Measurements from ENCODE around the gene HINT2.

The HINT2 gene

DNA sequence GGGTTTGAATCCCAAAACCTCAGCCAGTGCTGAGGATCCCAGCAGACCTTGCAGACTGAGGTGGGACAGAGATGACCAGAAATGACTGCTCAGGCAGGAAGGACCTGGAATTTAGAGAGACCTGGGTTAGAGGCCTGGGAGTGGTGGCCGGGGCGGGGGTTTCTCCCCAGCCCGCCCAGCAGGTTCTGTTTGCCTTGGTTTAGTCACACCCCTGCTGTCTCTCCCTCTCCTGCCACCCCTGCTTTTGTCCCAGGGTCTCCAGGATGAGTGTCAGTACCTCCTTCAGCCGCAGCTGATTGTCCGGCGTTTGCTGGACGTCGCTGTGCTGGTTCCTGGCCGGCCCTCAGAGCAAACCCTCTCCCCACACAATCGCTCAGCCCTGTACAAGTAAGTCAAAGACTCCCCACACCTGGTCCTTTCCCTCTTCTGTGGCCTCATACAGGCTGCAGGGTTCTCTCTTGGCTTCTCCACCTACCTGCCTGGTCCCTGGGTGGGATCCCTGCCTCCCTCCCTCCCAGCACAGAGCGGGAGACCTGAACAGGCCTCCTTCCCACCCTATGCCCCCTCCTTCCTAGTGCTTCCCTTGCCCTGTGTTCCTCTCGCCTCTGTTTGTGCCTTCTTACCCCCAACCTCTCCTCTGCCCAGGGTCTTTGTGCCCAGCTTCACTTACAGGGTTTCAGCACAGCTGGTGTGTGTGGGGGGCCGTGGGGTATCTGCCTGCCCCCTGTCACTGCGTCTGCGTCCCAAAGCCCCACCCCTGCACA lies 26.2 kb upstream of the HINT2 start:
- DNase-seq, result no peak

DNA sequence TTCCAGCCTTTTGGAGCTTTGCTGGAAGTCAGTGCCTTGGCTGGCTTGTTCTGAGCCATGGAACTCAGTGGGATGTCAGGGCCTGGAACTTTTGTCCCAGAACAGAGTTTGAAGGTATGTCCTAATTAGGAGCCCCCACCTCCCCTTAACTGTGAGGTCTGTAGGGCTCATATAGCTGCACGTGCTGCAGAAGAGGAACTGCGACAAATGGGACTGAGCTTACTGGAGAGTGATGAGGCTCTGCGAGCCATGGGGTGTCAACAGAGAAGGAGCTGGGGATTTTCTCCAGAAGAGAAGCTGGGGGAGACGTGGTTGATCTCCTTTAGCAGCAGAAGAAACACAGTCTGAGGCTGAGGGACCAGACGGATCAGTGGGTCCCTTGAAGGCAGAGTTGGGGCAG lies 25.1 kb upstream of the HINT2 start:
- no peak for DNase-seq

DNA sequence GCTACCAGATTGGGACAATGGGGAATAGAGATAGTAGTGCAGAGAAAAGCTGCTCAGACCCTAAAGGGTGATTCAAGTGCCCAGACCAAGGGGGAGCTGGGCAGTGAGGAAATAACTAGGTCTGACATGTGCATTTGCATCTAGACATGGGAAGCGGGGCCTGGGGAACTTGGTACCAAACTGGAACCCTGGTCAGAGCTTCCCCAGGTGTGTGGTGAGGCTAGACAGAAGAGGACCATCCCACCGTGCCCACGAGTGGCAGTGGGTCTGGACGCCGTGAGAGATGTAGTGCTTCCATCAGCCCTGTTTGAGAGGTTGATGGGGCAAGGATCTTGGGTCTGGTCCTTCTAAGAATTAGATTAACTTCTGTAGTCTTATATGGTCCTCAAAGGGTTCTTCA lies 21.8 kb upstream of the HINT2 start:
- no peak for DNase-seq

DNA sequence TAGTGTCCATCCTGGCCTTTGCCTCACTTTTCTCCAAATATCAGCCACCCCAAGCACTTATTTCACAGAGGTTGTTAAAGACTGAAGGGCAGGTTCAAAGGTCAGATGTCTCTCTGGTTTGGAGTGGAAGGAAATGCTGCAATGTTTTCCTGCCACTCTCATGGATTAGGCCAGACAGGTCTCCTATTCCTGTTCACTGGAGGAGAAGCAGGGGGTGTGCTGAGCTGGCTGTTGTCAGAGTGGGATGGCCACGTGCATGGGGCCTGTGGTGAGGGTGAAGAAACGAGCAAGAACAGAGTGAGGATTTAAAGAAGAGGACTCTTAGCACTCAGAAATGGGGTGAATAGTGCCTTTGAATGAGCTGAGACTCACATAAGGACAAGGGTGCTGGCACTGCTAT lies 20.9 kb upstream of the HINT2 start:
- no peak for DNase-seq

DNA sequence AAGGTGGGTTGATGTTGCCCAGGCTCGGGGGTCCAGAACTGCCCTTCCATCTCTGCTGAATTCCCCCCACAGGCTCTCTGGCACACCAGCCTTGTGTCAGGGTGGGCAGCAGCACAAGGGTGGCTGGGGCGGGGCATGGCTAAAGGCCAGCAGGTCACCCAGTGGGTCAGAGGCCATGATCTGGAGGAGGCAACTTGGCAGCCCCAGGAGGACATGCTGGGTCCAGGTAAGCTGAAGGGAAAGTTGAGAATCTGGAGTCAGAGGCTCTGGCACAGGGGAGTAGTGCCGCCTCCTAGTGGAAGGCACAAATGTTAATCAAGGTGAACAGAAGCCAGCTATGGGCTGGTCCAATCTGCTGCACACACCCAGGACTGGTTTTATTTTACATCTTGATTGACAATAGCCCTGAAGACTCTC lies 20.4 kb upstream of the HINT2 start:
- no peak for DNase-seq

DNA sequence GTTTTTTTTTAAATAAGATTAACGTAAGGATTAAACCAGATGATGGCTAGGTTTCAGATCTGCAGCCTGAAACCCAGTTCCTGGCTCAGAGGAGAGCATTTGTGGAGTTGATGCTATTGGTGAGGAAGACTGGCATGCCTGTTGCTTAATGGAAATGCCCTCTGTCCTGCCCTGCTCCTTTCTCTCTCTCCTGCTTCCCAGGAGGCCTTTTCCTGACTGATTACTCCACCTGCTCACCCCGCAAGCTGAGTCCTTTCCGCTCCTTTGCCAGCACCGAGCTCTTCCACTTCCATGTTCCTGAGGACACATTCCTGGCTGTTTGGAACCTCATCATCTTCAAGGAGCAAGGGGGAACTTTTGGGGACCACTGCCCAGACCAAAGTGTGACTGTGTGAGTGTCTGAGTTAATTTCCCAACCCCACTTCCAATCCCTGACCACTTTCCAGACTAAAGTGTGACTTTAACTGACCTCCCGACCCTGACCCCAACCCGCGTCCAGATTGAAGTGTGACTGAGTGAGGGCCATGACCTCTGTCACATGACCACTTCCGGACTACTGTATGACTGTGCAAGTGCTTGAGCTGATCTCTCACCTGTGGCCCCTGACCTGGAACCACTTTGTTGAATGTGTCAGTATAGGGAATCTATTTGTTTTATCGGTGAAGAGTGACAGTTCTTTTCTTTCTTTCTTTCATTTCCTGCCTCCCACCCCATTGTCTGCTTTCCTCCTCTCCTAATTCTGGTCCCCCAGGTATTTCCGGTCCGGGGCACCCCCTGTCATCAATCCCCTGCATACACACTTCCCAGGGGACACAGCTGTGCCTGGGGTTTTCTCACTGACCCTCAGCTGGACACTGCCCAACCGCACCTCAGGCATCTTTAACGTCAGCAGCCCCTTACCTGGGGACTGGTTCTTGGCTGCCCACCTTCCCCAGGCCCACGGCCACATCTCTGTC lies 19.7 kb upstream of the HINT2 start:
- DNase-seq, result no peak

DNA sequence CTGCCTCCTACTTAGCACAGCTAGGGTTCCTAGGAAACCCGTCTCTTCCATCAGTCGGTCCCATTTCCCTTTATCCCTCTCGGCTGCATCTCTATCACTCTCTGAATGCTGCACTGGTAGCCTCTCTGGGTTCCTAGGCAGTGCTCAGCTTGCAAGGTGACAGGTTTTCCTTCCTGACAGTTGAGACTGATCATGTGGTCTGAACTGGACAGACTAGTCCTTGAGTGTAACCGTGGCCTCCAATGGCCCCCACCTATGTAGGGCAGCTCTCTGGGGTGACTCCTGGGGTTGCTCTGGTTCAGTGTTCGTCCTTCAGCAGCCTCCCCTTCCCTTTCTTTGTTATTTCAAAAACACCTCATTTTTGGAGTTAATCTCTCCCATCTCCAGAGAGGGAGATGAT lies 18.0 kb upstream of the HINT2 start:
- DNase-seq, result no peak

DNA sequence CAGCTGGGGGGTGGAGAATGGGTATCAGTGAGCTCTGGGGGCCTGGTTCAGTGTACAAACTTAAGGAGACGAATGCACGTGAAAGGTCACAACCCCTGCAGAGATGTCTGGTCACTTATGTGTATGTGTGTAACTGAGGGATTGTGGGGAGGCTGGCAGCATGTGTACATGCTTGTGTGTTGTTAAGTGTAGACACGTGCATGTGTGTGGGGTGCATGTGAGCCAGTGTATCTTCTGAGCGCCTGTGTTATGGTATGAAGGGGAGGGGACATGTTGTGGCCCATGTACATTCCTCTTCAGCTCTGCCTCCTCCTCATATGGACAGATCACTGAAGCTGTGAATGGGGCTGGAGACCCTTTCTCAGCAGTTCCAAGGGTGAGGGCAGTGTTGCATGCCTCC lies 16.2 kb upstream of the HINT2 start:
- DNase-seq, result no peak

DNA sequence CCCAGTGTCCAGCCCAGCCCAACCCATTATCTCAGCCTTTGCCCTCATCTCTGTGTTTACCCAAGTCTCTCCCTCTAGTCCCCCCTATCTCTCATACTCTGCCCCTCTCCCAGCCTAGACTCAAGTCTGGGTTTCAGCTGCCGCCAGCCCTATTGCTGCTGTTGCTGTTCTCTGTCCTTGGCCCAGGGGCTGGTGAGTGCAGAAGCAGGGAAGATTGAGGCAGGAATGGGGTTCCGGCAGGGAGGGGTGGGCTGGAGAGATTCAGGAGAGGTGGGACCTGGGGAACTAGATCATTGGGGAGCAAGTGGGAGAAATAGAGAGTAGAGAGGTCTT lies 14.9 kb upstream of the HINT2 start:
- DNase-seq, result no peak

DNA sequence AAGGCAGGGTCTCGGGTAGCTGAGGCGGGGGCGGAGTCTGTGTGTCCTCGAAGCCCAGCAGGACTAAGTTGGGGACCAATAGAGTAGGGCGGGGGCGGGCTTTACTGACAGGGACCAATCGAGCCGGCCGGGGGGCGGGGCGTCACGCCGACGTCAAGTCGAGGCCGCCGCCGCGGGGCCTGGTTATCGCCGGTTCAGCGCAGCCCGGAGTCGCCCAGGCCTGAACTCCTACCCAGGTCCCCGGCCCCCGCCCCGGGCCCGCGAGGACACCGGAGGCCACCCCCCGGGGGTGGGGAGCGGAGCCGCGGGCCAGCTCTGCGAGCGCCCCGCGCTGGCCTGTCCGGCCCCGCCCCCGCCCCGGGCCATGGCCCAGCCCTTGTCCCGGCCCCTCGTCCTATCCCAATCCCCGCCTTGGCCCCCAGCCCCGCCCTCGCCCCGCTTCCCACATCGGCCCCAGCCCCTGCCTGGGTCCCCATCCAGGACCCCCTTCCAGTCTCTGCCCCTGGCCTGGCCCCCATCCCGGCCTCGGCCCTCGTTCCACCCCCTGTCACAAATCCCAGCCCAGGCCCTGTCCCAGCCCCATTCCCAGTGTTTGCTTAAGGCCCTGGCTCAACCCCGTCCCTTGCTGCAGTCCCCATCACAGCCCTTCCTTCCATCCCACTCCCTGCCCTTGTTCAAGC lies 14.4 kb upstream of the HINT2 start, which contains the start of gene TMEM8B:
TSS of gene TMEM8B (plus strand) at position 145 of the 680 bp plus-strand sequence. CDS start at position 365, 220 bp downstream.
- peak; percentile 88 for DNase-seq

DNA sequence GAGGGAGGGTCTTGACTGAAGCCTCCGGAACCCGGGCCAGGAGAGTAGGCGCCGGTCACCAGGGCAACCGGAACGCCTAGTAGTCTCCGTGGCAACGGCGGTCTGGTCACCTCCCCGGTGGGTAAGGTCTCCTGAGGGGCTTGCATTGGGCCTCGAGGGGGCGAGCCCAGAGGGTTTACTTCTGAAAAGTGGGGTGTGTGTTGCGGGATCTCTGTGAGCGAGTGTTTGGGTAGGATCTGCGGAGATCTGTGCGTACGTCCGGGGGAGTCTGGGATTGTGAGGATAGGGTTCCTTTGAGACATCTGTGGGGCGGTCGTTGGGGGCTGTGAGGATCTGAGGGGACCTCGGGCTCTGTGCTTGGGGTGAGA lies 13.9 kb upstream of the HINT2 start, which contains the start of gene FAM221B:
TSS of gene FAM221B (minus strand) at position 17 of the 368 bp plus-strand sequence. CDS start 2,571 bp downstream, outside the sequence.
- DNase-seq, result no peak

DNA sequence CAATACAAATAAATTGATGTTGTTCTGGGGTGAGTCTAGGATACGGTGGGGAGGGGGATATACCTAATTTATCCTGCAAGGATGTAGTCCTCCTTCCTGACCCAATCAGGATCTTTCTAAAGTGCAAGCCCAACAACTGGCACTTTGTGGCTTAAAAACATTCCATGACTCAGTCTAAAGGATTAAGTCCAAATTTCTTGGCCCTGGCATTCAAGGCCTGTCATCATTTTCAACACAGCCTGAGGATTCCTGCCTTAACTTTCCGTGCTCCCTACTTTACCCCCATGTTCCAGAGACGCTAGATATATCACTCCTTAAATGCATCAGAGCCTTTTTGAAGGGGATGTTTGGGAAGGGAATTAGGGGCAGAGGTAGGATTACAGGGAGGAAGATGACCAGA lies 12.6 kb upstream of the HINT2 start:
- DNase-seq, result no peak

DNA sequence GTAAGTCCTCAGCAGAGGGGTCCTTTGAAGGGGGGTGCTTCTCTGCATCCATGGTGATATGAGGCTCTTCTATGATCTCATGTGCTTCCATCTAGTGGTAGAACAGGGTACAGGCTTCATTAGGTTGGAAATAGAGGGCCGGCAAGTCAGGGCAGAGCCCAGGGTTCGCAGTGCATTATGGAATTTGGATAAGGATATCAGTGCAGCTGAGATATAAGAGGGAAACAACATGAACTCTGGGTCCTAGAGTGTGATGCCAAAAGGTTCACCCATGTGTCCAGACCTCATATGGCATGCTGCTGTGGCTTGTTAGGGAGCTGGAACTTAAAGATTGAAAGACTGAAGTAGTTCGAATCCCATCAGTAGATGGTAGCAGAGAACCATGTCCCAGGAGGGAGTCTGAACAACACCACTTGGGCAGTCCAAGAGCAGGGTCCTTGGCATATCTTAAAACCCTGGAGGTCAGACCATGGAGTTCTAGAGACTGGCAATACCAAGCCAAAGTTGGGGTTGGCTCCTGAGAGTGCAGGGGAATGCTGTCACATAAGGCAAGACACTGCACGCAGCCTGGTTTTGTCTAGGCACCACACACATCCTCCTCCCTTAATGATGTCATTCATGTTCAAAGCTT lies 11.3 kb upstream of the HINT2 start:
- DNase-seq, result peak; percentile 84

DNA sequence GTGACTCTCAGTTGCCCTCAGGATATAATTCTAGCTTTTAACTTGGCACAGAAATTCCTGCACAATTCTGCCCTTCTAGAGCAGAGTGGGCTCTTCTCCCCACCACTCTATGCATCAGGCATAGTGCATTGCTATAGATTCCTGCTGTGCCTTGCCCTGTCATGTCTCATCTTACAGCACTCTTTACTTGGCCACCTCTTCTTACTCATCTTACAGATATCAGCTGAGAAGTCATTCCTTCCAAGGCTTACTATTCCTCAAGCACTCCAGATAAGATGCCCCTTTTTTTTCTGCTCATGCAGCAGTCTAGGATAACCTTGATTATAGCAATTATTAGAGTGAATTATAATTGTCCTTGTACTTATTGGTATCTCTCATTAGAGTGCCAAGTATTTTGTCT lies 8.1 kb upstream of the HINT2 start:
- no peak for DNase-seq

DNA sequence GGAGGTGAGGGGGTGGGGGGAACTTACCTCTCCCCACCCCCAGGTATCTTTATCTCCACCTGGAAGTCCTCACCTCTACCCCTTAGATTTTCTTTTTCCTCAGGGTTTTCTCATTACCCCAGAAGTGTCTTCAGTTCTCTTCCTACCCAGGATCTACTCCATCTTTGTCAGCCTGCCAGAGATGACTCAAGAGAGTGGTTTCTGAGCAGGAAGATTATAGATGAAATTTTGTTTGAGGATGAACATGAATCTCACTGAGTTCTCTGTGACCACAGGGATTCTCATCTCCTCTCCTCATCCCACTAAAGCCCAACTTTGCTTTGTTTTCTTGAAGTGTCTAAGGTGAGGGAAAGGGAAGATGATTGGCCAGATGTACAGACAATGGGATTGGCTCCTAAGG lies 5.2 kb upstream of the HINT2 start:
- no peak for DNase-seq

DNA sequence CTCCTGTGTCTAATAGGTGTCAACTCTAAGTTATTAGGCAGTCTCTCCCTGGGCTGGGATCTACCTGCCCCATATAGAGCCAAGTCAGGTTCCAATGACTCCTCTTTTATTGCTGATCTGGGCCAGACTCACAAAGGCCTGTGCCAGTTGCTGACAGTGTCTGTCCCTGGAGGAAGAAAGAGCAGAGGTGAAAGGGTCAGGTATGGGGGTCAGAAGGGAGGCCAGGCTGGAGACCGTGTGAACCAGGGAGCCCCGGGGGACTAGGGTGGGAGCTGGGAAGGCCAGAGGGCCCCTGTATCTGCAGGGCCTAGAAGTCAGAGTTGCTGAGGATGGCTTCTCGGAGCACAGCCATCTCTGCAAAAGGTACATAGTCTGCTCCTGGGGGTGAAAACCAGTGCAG lies 3.5 kb upstream of the HINT2 start:
- no peak for DNase-seq

DNA sequence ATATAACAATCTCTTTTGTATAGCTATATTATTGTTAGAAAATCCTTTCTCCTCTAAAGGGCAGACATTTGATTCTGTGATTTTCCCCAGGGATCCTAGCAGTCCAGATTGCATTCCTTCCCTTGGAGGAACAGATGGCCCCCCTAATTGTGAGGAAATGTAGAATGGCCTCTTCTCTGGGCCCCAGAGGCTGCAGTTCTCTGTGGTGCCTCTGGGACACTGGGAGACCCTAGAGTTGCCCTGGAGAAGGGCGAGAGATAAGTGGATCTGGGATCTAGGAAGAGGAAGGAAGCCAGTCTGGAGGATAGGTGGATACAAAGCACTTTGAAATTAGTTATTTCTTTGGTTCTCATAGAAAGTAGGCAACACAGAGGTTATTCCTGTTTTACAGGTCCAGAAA lies 1.9 kb upstream of the HINT2 start:
- DNase-seq, result peak; percentile 51

DNA sequence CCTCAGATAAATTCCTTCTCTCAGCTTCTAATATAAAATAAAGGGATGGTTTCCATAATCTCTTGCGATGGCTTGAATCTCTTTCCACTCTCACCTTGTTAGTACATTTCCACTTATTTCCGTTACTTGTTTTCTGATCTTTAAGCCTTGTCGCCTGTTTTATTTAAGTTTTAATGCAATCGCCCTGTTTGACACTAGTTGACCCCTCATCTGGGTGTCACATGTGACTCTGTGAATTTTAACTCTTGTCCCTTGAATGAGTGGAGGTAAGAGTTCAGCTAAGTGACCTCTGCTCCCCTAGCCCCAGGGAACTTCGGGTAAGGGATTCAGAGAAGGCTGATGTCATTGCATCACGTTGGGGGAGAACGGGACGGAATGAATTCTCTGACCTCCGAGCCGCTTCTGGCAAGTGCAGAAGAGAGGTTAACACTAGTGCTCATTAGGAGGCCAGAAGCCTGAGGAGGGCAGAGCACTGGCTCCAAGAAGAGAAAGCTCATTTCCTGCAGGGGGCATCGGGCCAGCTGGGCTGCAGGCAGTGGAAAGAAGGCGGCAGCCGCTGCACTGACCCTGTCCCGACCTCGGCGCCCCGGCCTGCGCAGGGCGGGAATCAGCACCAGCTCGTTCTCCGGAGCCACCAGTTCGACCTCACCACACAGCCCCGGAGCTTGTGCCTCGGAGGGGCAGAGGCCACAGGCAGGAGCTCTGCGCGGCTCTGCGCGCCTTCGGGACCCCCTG lies 569 bp downstream of the HINT2 start:
- peak; percentile 32 for DNase-seq

DNA sequence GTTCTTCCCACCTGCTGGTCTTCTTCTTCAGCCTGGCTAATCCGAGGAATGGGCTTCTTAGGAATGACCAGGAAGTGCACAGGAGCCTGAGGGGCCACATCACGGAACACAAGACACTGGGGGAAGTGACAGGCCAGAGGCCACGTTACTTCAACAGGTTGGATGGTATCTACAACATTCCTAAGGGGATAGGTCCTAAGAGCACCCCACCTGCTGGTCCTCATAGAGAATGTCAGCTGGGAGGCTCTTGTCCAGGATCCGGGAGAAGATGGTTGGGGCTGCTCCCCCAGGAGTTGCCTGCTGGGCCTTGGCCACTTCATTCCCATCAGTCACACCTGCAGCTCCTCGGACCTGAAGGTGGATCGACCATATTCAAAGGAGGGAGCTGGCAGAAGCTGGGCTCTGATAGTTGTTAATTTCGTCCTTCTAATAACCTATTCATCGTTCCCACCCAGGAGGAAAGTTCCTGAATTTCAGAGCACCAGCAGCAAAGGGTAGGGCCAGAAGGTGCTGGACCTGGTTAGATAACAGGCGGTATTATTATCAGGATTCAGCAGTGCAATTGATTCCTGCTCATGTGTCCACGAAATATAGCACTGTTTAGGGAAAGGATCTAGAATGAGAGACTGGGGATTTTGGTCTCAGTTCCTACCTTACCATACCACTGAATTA lies 1.3 kb downstream of the HINT2 start:
- peak; percentile 14 for DNase-seq

DNA sequence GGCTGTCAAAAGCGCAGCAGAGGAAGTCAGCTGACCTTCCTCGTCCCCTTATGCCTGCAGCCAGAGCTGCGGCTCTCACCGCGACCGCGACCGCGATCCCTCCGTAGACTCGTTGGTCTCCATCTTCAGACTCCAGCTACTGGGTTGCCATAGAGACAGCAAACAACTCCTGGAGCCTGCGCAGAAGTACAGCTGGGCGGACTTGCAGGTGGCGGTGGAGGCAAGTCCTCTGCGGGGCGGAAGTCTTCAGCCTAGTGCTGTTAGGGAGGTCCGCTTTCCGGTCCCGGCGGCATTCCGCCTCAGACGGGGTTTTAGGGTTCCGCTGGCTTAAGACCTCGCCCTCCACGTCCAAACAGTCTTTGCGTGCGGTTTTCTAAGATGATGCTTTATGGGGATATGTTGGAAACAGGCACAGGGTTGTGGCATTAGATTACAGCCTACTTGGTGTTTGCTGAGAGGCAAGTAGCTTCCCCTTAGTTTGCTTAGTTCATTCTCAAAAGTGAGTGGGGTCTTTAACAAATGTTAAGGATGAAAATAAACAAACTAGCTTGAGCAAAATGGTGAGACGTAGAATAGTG lies 2.7 kb downstream of the HINT2 start, which contains the start of gene SPAG8:
TSS of gene SPAG8 (minus strand) at position 238 of the 578 bp plus-strand sequence. CDS start at position 123, 115 bp downstream.
- peak; percentile 93 for DNase-seq

DNA sequence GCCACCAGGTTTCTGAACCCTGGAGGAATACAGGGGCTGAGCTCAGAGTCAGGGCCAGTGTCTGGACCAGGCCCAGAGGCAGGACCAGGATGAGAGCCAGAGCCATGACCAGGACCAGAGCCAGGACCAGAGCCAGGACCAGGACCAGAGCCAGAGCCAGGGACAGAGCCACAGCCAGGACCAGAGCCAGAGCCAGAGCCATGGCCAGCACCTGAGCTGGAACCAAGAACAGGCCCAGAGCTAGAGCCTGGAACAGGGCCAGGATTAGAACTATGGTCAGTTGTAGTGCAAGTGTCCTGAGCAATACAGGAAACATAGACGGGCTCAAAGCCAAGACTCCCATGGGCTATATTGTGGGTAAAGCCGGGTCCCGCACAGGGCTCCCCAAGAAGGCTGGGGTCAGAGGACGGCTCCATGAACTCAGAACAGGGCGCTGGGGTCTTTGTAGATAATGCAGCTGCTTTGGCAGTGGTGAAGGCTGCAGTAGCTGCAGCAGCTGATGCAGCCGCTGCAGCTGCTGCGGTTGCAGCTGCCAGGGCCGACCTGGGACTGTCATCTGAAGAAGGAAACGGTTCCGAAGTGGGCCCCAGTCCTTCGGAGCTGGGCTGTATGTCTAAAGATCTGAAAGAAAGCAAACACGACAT lies 3.3 kb downstream of the HINT2 start:
- DNase-seq, result no peak
